ENCODE results near the gene OR8I2.
"Not testable (repeated sequence)": the region's sequence is repeated elsewhere in the genome, so short reads cannot be mapped to it uniquely, and the experiment has no call there.

The OR8I2 gene

DNA sequence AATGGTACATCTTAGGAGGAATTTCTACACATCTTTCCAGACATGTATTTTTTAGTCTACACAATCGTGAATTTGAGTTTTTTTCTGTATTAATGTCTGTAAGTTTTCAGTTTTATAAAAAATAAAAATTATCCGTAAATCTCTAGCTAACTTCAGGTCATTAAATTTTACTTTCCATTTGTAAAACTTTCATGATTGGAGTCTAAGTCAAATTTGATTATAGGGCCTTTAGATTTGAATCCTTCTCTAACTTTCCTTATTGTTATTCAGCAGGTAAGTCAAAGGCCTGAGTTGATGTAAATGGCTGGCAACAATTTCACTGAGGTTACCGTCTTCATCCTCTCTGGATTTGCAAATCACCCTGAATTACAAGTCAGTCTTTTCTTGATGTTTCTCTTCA, at the start of gene OR8I2:
Gene OR8I2, plus strand, starts transcription at position 301 of the 400 bp plus-strand sequence. Its CDS starts 0 bp downstream, at position 301.
- no peak for DNase-seq (ENCODE audit: low read depth, low spot score)
- TF ChIP-seq, protein P1, sequence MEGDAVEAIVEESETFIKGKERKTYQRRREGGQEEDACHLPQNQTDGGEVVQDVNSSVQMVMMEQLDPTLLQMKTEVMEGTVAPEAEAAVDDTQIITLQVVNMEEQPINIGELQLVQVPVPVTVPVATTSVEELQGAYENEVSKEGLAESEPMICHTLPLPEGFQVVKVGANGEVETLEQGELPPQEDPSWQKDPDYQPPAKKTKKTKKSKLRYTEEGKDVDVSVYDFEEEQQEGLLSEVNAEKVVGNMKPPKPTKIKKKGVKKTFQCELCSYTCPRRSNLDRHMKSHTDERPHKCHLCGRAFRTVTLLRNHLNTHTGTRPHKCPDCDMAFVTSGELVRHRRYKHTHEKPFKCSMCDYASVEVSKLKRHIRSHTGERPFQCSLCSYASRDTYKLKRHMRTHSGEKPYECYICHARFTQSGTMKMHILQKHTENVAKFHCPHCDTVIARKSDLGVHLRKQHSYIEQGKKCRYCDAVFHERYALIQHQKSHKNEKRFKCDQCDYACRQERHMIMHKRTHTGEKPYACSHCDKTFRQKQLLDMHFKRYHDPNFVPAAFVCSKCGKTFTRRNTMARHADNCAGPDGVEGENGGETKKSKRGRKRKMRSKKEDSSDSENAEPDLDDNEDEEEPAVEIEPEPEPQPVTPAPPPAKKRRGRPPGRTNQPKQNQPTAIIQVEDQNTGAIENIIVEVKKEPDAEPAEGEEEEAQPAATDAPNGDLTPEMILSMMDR (IDR thresholded peaks at IDR 0.05; ENCODE audit: low read depth, low read length): no peak
- no peak within 1 kb of the TSS for H3K4me3 ChIP-seq (ENCODE audit: low read depth, low read length)
- in situ Hi-C loops (cut with HindIII; ENCODE audit: low sequenced_read_pairs): no loop called here

DNA sequence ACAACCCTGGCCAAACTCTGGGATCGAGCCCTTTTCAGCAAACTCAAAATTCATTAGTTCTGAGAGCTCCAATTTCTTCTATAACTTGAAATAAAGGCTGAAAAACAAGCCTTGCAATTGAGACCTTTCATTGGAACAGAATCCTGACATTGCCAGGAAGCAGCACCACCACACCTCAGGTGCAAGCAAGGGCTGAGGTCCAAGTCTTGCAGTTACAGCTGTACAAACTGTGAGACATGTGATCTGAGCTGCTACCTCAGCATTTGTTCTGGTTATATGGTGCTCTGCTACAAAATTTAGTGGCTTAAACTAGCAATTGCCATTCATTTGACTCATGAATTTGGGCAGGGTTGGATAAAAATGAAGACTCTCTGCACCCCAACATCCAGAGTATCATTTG, 47.6 kb upstream of the OR8I2 start:
- DNase-seq (ENCODE audit: low read depth, low spot score): no peak
- no peak overlapping the region for H3K4me3 ChIP-seq (ENCODE audit: low read depth, low read length)
- TF ChIP-seq, protein P1 (IDR thresholded peaks at IDR 0.05; ENCODE audit: low read depth, low read length): no peak
- in situ Hi-C loops (cut with HindIII; ENCODE audit: low sequenced_read_pairs): no loop called here

DNA sequence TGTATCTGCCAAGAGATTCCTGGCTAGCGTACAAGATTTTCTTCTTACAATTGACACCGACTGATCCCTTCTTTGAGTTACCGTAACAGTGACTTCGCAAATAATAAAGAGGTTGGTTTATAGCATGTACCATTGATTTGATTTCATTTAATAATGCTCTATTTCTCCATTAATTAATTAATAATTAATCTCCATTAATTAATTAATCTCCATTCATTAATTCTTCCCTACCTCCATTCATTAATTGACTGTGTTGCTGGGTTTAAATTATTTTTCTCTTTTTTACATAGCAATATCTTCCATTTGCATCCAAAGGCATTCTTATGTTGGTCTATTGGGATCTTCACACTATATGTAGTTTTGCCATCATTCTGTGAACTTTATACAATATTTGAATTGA, 44.6 kb upstream of the OR8I2 start:
- TF ChIP-seq, protein P1 (IDR thresholded peaks at IDR 0.05; ENCODE audit: low read depth, low read length): no peak
- no peak overlapping the region for H3K4me3 ChIP-seq (ENCODE audit: low read depth, low read length)
- DNase-seq (ENCODE audit: low read depth, low spot score): no peak
- in situ Hi-C loops (cut with HindIII; ENCODE audit: low sequenced_read_pairs): no loop called here

DNA sequence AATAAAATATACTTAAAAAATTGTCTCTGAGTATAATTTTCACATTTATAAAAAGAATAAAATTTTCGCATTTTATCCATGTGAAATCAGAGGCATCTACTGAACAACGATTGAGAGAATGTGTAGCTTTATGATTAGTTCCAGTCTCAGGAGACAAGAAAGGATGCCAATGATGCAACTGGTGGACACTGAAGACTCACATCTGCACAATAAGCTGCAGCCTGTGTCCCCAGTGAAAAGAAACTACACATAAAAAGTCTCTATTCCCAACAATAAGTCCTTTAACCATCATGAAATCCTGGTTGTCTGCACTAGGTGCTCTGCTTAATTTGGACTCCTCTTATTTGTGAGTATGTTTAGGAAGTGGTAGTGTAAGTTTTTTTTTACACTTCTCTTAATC, 43.6 kb upstream of the OR8I2 start:
- no peak overlapping the region for H3K4me3 ChIP-seq (ENCODE audit: low read depth, low read length)
- TF ChIP-seq, protein P1 (IDR thresholded peaks at IDR 0.05; ENCODE audit: low read depth, low read length): no peak
- no peak for DNase-seq (ENCODE audit: low read depth, low spot score)
- in situ Hi-C loops (cut with HindIII; ENCODE audit: low sequenced_read_pairs): no loop called here

DNA sequence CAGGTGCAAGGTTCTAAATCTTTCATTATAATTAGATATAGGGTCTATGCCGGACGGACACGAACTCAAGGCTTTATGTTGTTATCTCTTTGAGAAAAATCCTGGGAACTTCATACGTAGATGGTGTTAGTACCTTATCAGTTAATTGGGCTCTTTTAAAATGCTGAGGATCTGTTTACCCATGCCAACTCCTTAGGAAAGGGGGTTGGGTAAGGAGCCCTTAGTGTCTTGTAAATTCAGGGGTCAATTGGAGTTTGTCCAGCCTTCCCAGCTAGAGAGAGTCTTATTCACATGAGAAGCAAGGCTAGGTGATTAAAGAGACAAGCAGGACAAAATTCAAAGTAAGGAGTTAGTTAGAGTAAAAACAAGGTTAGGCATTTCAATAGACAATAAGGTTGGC, 36.7 kb upstream of the OR8I2 start:
- in situ Hi-C loops (cut with HindIII; ENCODE audit: low sequenced_read_pairs); H3K4me3 ChIP-seq (ENCODE audit: low read depth, low read length); DNase-seq (ENCODE audit: low read depth, low spot score): not testable (repeated sequence)

DNA sequence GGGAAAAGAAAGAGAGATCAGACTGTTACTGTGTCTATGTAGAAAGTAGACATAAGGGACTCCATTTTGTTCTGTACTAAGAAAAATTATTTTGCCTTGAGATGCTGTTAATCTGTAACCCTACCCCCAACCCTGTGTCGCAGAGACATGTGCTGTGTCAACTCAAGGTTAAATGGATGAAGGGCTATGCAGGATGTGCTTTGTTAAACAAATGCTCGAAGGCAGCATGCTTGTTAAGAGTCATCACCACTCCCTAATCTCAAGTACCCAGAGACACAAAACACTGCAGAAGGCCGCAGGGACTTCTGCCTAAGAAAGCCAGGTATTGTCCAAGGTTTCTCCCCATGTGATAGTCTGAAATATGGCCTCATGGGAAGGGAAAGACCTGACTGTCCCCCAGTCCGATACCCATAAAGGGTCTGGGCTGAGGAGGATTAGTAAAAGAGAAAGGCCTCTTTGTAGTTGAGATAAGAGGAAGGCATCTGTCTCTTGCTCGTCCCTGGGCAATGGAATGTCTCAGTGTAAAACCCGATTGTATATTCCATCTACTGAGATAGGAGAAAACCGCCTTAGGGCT, 35.4 kb upstream of the OR8I2 start:
- DNase-seq (ENCODE audit: low read depth, low spot score); in situ Hi-C loops (cut with HindIII; ENCODE audit: low sequenced_read_pairs); H3K4me3 ChIP-seq (ENCODE audit: low read depth, low read length): not testable (repeated sequence)

DNA sequence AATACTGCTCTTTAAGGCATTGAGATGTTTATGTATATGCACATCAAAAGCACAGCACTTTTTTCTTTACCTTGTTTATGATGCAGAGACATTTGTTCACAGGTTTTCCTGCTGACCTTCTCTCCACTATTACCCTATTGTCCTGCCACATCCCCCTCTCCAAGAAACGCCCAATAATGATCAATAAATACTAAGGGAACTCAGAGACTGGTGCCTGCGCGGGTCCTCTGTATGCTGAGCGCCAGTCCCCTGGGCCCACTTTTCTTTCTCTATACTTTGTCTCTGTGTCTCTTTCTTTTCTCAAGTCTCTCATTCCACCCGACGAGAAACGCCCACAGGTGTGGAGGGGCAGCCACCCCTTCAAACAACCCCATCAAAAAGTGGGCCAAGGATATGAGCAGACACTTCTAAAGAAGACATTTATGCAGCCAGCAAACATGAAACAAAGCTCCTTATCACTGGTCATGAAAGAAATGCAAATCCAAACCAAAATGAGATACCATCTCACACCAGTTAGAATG, 34.8 kb upstream of the OR8I2 start:
- in situ Hi-C loops (cut with HindIII; ENCODE audit: low sequenced_read_pairs); H3K4me3 ChIP-seq (ENCODE audit: low read depth, low read length); DNase-seq (ENCODE audit: low read depth, low spot score): not testable (repeated sequence)

DNA sequence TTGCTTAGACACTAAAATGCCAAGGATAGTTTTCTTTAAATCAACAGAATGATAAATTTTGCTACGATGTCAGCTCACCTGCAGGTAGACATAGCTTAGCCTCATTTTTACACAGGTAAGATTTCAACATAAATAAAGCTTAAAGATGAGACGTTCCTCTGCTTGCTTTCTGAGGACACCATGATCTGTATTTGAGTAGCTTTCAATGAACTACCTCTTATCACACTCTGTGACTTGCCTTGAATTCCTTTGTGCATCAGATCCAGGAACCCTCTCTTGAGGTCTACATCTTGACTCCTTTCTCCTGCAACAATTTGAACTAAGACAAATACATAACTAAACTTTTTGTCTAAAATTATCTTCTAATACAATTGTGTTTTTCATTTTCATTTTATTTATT, 26.1 kb upstream of the OR8I2 start:
- DNase-seq (ENCODE audit: low read depth, low spot score): no peak
- TF ChIP-seq, protein P1 (IDR thresholded peaks at IDR 0.05; ENCODE audit: low read depth, low read length): no peak
- in situ Hi-C loops (cut with HindIII; ENCODE audit: low sequenced_read_pairs): no loop called here
- H3K4me3 ChIP-seq (ENCODE audit: low read depth, low read length): no peak overlapping the region
